ENCODE results near the gene AHRR.

AHRR gene

GRCh38 chr5:334903-335739 is 13.6 kb downstream of the AHRR start:
- TF ChIP-seq, protein P1, sequence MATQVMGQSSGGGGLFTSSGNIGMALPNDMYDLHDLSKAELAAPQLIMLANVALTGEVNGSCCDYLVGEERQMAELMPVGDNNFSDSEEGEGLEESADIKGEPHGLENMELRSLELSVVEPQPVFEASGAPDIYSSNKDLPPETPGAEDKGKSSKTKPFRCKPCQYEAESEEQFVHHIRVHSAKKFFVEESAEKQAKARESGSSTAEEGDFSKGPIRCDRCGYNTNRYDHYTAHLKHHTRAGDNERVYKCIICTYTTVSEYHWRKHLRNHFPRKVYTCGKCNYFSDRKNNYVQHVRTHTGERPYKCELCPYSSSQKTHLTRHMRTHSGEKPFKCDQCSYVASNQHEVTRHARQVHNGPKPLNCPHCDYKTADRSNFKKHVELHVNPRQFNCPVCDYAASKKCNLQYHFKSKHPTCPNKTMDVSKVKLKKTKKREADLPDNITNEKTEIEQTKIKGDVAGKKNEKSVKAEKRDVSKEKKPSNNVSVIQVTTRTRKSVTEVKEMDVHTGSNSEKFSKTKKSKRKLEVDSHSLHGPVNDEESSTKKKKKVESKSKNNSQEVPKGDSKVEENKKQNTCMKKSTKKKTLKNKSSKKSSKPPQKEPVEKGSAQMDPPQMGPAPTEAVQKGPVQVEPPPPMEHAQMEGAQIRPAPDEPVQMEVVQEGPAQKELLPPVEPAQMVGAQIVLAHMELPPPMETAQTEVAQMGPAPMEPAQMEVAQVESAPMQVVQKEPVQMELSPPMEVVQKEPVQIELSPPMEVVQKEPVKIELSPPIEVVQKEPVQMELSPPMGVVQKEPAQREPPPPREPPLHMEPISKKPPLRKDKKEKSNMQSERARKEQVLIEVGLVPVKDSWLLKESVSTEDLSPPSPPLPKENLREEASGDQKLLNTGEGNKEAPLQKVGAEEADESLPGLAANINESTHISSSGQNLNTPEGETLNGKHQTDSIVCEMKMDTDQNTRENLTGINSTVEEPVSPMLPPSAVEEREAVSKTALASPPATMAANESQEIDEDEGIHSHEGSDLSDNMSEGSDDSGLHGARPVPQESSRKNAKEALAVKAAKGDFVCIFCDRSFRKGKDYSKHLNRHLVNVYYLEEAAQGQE (IDR thresholded peaks at IDR 0.05; ENCODE audit: insufficient read depth in 1 of 2, low read depth in 2 of 2, low read length in 2 of 2) = no peak
- no peak for TF ChIP-seq SIN3A (IDR thresholded peaks at IDR 0.05; ENCODE audit: borderline replicate concordance, insufficient read depth, low read length)
- TF ChIP-seq POLR2AphosphoS5 (IDR thresholded peaks at IDR 0.05; ENCODE audit: low read depth, low read length) = no peak
- no peak for TF ChIP-seq TAF1 (IDR thresholded peaks at IDR 0.05; ENCODE audit: borderline replicate concordance, insufficient read depth, low read length)
- no peak for TF ChIP-seq FOXP2 (optimal IDR thresholded peaks at IDR 0.05; ENCODE audit: borderline replicate concordance, extremely low read depth, extremely low read length, insufficient read depth)

DNA sequence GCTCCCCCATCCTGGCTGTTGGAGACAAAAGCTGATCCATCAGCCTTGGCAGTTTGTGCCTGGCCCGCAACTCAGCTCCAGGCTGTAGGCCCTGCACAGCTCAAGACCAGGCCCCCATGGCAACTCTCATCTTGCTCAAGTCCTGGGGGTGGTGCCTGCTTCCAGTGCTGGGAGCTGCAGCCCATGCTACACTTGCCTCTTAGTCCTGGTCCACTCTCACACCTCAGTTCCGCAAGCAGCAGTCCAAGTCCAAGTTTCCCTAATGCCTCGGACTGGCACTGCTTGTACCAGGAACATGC is 14.2 kb downstream of the AHRR start:
- TF ChIP-seq SIN3A (IDR thresholded peaks at IDR 0.05; ENCODE audit: borderline replicate concordance, insufficient read depth, low read length) (no peak), FOXP2 (optimal IDR thresholded peaks at IDR 0.05; ENCODE audit: borderline replicate concordance, extremely low read depth, extremely low read length, insufficient read depth) (no peak), TAF1 (IDR thresholded peaks at IDR 0.05; ENCODE audit: borderline replicate concordance, insufficient read depth, low read length) (no peak), POLR2AphosphoS5 (IDR thresholded peaks at IDR 0.05; ENCODE audit: low read depth, low read length) (no peak)
- TF ChIP-seq, protein P1 (IDR thresholded peaks at IDR 0.05; ENCODE audit: insufficient read depth in 1 of 2, low read depth in 2 of 2, low read length in 2 of 2) = no peak

GRCh38 chr5:337563-338130 is 16.1 kb downstream of the AHRR start:
- TF ChIP-seq FOXP2 (optimal IDR thresholded peaks at IDR 0.05; ENCODE audit: borderline replicate concordance, extremely low read depth, extremely low read length, insufficient read depth) (no peak), SIN3A (IDR thresholded peaks at IDR 0.05; ENCODE audit: borderline replicate concordance, insufficient read depth, low read length) (no peak), POLR2AphosphoS5 (IDR thresholded peaks at IDR 0.05; ENCODE audit: low read depth, low read length) (no peak), TAF1 (IDR thresholded peaks at IDR 0.05; ENCODE audit: borderline replicate concordance, insufficient read depth, low read length) (no peak)
- TF ChIP-seq, protein P1 (IDR thresholded peaks at IDR 0.05; ENCODE audit: insufficient read depth in 1 of 2, low read depth in 2 of 2, low read length in 2 of 2) = no peak

DNA sequence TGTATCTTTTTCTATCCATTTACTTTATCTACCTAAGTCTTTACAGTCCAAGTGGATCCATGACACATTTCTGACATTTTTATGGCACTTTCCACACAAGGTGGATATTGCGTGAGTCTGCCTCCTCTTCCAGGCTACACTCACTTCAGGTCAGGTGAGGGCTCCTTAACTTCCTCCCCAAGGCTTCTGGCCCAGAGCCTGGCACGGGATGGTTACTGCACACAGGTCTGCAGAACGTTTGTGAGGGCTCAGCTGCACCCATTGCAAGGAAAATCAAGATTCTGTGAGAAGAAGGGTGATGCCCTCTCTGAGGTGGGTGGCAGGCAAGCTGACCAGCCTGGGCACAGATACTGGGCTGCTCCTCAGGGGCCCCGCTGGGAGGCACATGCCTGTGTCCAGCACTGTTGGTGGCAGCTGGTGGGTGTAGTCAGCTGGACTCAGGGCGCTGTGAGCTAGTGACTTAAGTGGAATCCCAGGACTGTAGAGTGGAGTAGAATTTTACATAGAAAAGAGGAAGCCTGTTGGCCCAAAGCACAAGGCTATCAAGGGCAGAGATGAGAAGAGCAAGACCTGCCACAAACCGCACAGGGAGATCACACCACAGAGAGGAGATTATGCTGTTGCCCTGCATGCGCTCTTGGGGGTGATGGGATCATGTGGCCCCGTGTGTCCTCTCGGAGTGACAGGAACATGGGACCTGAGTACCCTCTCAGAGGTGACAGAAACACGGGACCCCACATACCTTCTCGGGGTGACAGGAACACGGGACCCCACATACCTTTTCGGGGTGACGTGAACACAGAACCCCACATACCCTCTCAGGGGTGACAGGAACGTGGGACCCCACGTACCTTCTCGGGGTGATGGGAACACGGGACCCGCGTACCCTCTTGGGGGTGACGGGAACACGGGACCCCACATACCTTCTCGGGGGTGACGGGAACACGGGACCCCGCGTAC is 21.3 kb downstream of the AHRR start:
- TF ChIP-seq FOXP2 (optimal IDR thresholded peaks at IDR 0.05; ENCODE audit: borderline replicate concordance, extremely low read depth, extremely low read length, insufficient read depth) (no peak), SIN3A (IDR thresholded peaks at IDR 0.05; ENCODE audit: borderline replicate concordance, insufficient read depth, low read length) (no peak), POLR2AphosphoS5 (IDR thresholded peaks at IDR 0.05; ENCODE audit: low read depth, low read length) (no peak), TAF1 (IDR thresholded peaks at IDR 0.05; ENCODE audit: borderline replicate concordance, insufficient read depth, low read length) (no peak)
- TF ChIP-seq, protein P1 (IDR thresholded peaks at IDR 0.05; ENCODE audit: insufficient read depth in 1 of 2, low read depth in 2 of 2, low read length in 2 of 2) = no peak

Data from PFSK-1 (cell line).